ENCODE data around the gene PSPN. TPM values are rescaled to one million over a fixed set of nuclear protein-coding genes. Genes with fewer than 3 reads are reported as not detected.

Gene PSPN
- total and polyA plus RNA-seq, 2 donors (not counting 1 experiment from before 2014, with no cell fraction given), result 1.1 to 3.0 TPM

DNA sequence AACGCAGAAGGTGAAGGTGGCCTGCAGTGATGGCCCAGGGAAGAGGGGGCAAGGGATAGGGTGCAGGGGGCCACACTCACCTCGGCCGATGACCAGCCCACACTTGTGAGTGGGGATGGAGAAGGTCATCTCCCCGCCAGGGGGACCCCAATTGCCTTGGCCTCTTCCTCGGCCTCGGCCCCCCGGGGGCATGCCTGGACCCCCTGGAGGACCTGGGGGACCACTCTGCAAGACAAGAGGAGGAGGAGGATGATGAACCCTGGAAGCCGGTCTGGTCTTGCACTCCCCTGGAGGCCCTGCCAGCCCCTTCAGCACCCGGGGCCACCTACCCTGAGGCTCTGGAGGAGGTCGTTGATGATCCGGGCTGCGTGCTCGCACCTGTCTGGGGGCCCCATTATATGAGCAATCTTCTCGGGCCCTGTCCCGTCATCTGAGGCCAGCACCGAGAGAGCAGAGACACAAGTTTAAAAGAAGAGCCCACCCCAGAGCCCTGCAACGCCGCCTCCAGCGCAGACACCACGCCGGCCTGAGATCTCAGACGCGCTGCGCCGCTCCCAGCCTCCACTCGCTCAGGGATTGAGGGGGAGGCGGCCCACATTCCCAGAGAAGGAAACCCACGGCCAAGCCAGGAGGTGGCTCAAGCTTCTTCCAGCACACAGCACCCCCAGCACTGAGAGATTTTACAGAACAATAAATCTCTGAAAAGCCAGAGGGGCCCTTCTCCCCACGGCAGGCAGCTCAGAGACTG is 41.1 kb upstream of the PSPN start:
- ATAC-seq (ENCODE audit: low read depth) (no peak), DNase-seq (no peak)
- no peaks in the 10 kb centered on the region for H3K27me3 ChIP-seq (replicated peaks in 1 of 4; ENCODE audit: control extremely low read depth in 1 of 4, control insufficient read depth in 3 of 4, insufficient read depth in 4 of 4, low read length in 3 of 4)
- CTCF ChIA-PET, result interaction anchor here (0.6 kb wide), 1 partner anchor 21 kb away, joined by 3 read pairs; no protein-coding TSS in a partner anchor
- no peak for TF ChIP-seq EZH2 (IDR thresholded peaks at IDR 0.05; ENCODE audit: borderline replicate concordance, insufficient read depth, low read depth, low read length, poor library complexity, severe bottlenecking)
- intact Hi-C loops (cut with micrococcal nuclease), result no loop called here
- H3K27ac ChIP-seq (ENCODE audit: low read length in 2 of 2), result no peak overlapping the region
- no peak overlapping the region for H2AFZ ChIP-seq (ENCODE audit: insufficient read depth, low read depth, low read length, poor library complexity, severe bottlenecking)
- H3K79me2 ChIP-seq (ENCODE audit: control insufficient read depth, insufficient read depth, low read length), result peaks cover 19% of the 10 kb centered on the region
- Mint-ChIP-seq H3K4me3 (no peak overlapping the region), H3K27ac (no peak overlapping the region), H3K27me3 (no peaks in the 10 kb centered on the region), H3K4me1 (peaks cover 5% of the 10 kb centered on the region), H3K9me3 (ENCODE audit: insufficient read depth) (no peaks in the 10 kb centered on the region)
- H3K4me3 ChIP-seq (ENCODE audit: control extremely low read depth in 1 of 5, extremely low read depth in 1 of 5, insufficient read depth in 1 of 5, low read depth in 2 of 5, low read length in 4 of 5), result no peak overlapping the region
- H3K4me1 ChIP-seq (ENCODE audit: control insufficient read depth in 2 of 2, insufficient read depth in 2 of 2, low read length in 2 of 2), result no peaks in the 10 kb centered on the region
- POLR2A ChIA-PET, result no interaction called here
- peaks cover 0 to 76% of the 10 kb centered on the region in 2 experiments for H3K36me3 ChIP-seq (replicated peaks in 1 of 2; ENCODE audit: control extremely low read depth in 1 of 2, control insufficient read depth in 1 of 2, extremely low read depth in 1 of 2, insufficient read depth in 2 of 2, low read length in 1 of 2)
- peaks cover 79% of the 10 kb centered on the region for H4K20me1 ChIP-seq (ENCODE audit: control insufficient read depth, insufficient read depth, low read length, poor library complexity, severe bottlenecking)
- no peaks in the 10 kb centered on the region for H3K9me3 ChIP-seq (ENCODE audit: control extremely low read depth in 1 of 3, control insufficient read depth in 2 of 3, insufficient read depth in 1 of 3, low read length in 2 of 3)
- H3K9ac ChIP-seq (ENCODE audit: low read length), result no peak overlapping the region
- no peak overlapping the region for H3K4me2 ChIP-seq (replicated peaks; ENCODE audit: low read depth, low read length, poor library complexity, severe bottlenecking)
- 97% methylated on average over 28 of the region's 29 CpGs for WGBS (ENCODE audit: insufficient coverage)

DNA sequence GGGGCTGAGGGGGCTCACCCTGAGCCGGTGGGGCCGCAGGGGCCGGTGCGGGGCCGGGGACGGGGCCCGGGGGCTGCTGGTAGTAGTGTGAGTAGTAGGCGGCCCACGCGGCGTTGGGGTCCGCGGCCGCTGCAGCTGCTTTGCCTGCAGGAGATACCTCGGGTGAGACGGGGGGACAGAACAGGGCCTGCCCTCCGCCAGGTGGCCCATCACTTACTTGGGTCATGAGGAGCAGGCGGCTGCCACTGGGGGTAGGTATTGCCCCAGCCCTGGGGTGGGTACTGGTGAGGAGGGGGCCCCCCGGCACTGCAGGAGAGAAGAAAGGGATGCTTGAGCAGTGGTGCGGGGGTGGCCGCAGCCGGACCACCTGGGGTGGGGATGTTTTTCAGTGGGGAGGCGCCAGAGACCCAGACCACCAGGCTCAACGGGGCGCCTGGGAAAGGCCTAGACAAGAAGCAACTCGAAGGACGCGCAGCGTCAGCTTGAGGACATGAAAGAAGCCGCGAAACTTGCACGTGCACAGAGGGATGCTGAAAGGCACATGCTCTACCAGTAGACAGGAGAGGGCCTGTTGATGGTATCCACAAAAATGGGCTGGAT is 40.0 kb upstream of the PSPN start:
- Histone ChIP-seq H3K4me3 (ENCODE audit: control extremely low read depth in 1 of 5, extremely low read depth in 1 of 5, insufficient read depth in 1 of 5, low read depth in 2 of 5, low read length in 4 of 5) (no peak overlapping the region), H3K9ac (ENCODE audit: low read length) (no peak overlapping the region), H3K36me3 (replicated peaks in 1 of 2; ENCODE audit: control extremely low read depth in 1 of 2, control insufficient read depth in 1 of 2, extremely low read depth in 1 of 2, insufficient read depth in 2 of 2, low read length in 1 of 2) (peaks cover 0 to 66% of the 10 kb centered on the region in 2 experiments), H3K9me3 (ENCODE audit: control extremely low read depth in 1 of 3, control insufficient read depth in 2 of 3, insufficient read depth in 1 of 3, low read length in 2 of 3) (no peaks in the 10 kb centered on the region), H4K20me1 (ENCODE audit: control insufficient read depth, insufficient read depth, low read length, poor library complexity, severe bottlenecking) (peaks cover 68% of the 10 kb centered on the region), H3K4me2 (replicated peaks; ENCODE audit: low read depth, low read length, poor library complexity, severe bottlenecking) (no peak overlapping the region), H2AFZ (ENCODE audit: insufficient read depth, low read depth, low read length, poor library complexity, severe bottlenecking) (no peak overlapping the region), H3K4me1 (ENCODE audit: control insufficient read depth in 2 of 2, insufficient read depth in 2 of 2, low read length in 2 of 2) (no peaks in the 10 kb centered on the region), H3K27ac (ENCODE audit: low read length in 2 of 2) (no peak overlapping the region), H3K27me3 (replicated peaks in 1 of 4; ENCODE audit: control extremely low read depth in 1 of 4, control insufficient read depth in 3 of 4, insufficient read depth in 4 of 4, low read length in 3 of 4) (no peaks in the 10 kb centered on the region), H3K79me2 (ENCODE audit: control insufficient read depth, insufficient read depth, low read length) (peaks cover 8% of the 10 kb centered on the region)
- ChIA-PET CTCF (interaction anchor here (0.5 kb wide), 1 partner anchor 88 kb away, joined by 3 read pairs; no protein-coding TSS in a partner anchor), POLR2A (no interaction called here)
- no peaks in the 10 kb centered on the region for H3K4me1 Mint-ChIP-seq
- 99% methylated on average over 27 of the region's 32 CpGs for WGBS (ENCODE audit: insufficient coverage)
- ATAC-seq (ENCODE audit: low read depth) (no peak), DNase-seq (no peak)
- no peak overlapping the region for H3K4me3 Mint-ChIP-seq
- TF ChIP-seq, protein P1, sequence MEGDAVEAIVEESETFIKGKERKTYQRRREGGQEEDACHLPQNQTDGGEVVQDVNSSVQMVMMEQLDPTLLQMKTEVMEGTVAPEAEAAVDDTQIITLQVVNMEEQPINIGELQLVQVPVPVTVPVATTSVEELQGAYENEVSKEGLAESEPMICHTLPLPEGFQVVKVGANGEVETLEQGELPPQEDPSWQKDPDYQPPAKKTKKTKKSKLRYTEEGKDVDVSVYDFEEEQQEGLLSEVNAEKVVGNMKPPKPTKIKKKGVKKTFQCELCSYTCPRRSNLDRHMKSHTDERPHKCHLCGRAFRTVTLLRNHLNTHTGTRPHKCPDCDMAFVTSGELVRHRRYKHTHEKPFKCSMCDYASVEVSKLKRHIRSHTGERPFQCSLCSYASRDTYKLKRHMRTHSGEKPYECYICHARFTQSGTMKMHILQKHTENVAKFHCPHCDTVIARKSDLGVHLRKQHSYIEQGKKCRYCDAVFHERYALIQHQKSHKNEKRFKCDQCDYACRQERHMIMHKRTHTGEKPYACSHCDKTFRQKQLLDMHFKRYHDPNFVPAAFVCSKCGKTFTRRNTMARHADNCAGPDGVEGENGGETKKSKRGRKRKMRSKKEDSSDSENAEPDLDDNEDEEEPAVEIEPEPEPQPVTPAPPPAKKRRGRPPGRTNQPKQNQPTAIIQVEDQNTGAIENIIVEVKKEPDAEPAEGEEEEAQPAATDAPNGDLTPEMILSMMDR (IDR thresholded peaks at IDR 0.05), result no peak
- TF ChIP-seq EZH2 (IDR thresholded peaks at IDR 0.05; ENCODE audit: borderline replicate concordance, insufficient read depth, low read depth, low read length, poor library complexity, severe bottlenecking), result no peak
- no peak overlapping the region for H3K27ac Mint-ChIP-seq
- intact Hi-C loops (cut with micrococcal nuclease), result no loop called here
- H3K27me3 Mint-ChIP-seq, result no peaks in the 10 kb centered on the region
- no peaks in the 10 kb centered on the region for H3K9me3 Mint-ChIP-seq (ENCODE audit: insufficient read depth)

Data from B cell (primary cell).